ENCODE data around the gene LMX1B.

LMX1B gene

GRCh38 chr9:126643945-126644527 lies 30.3 kb downstream of the LMX1B start:
- no peaks in the 10 kb centered on the region for H3K27me3 ChIP-seq (ENCODE audit: low read length)
- H3K4me2 ChIP-seq (ENCODE audit: low read depth, low read length, poor library complexity, severe bottlenecking), result no peak overlapping the region
- H4K20me1 ChIP-seq (ENCODE audit: low read depth, low read length), result no peaks in the 10 kb centered on the region
- no peak overlapping the region for H3K4me3 ChIP-seq (ENCODE audit: insufficient read depth, low read length, poor library complexity, severe bottlenecking)
- no peaks in the 10 kb centered on the region for H3K9me2 ChIP-seq (replicated peaks; ENCODE audit: insufficient read depth, low read length)
- no peaks in the 10 kb centered on the region for H3K9me3 ChIP-seq (ENCODE audit: insufficient read depth, low read length)
- no peaks in the 10 kb centered on the region for H3K36me3 ChIP-seq (ENCODE audit: low read length)
- no peak overlapping the region for H2AFZ ChIP-seq (ENCODE audit: low read depth, low read length, severe bottlenecking)
- TF ChIP-seq, protein P1, sequence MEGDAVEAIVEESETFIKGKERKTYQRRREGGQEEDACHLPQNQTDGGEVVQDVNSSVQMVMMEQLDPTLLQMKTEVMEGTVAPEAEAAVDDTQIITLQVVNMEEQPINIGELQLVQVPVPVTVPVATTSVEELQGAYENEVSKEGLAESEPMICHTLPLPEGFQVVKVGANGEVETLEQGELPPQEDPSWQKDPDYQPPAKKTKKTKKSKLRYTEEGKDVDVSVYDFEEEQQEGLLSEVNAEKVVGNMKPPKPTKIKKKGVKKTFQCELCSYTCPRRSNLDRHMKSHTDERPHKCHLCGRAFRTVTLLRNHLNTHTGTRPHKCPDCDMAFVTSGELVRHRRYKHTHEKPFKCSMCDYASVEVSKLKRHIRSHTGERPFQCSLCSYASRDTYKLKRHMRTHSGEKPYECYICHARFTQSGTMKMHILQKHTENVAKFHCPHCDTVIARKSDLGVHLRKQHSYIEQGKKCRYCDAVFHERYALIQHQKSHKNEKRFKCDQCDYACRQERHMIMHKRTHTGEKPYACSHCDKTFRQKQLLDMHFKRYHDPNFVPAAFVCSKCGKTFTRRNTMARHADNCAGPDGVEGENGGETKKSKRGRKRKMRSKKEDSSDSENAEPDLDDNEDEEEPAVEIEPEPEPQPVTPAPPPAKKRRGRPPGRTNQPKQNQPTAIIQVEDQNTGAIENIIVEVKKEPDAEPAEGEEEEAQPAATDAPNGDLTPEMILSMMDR (IDR thresholded peaks at IDR 0.05; ENCODE audit: insufficient read depth, low read length, poor library complexity, severe bottlenecking), result no peak
- no peak for TF ChIP-seq EZH2phosphoT487 (conservative IDR thresholded peaks at IDR 0.05; ENCODE audit: low read length)
- no peaks in the 10 kb centered on the region for H3F3A ChIP-seq (ENCODE audit: insufficient read depth)
- no peaks in the 10 kb centered on the region for H3K79me2 ChIP-seq (ENCODE audit: insufficient read depth, low read length)
- no peak overlapping the region for H3K27ac ChIP-seq (ENCODE audit: low read depth, low read length)
- no peak overlapping the region for H3K9ac ChIP-seq (ENCODE audit: low read length)

GRCh38 chr9:126646162-126646561 lies 32.4 kb downstream of the LMX1B start:
- Histone ChIP-seq H3K4me2 (ENCODE audit: low read depth, low read length, poor library complexity, severe bottlenecking) (no peak overlapping the region), H3K79me2 (ENCODE audit: insufficient read depth, low read length) (no peaks in the 10 kb centered on the region), H3K9me2 (replicated peaks; ENCODE audit: insufficient read depth, low read length) (no peaks in the 10 kb centered on the region), H3F3A (ENCODE audit: insufficient read depth) (no peaks in the 10 kb centered on the region), H3K9me3 (ENCODE audit: insufficient read depth, low read length) (no peaks in the 10 kb centered on the region), H3K27ac (ENCODE audit: low read depth, low read length) (no peak overlapping the region), H3K36me3 (ENCODE audit: low read length) (no peaks in the 10 kb centered on the region), H4K20me1 (ENCODE audit: low read depth, low read length) (no peaks in the 10 kb centered on the region), H3K4me3 (ENCODE audit: insufficient read depth, low read length, poor library complexity, severe bottlenecking) (no peak overlapping the region), H2AFZ (ENCODE audit: low read depth, low read length, severe bottlenecking) (no peak overlapping the region), H3K27me3 (ENCODE audit: low read length) (no peaks in the 10 kb centered on the region), H3K9ac (ENCODE audit: low read length) (no peak overlapping the region)
- TF ChIP-seq, protein P1 (IDR thresholded peaks at IDR 0.05; ENCODE audit: insufficient read depth, low read length, poor library complexity, severe bottlenecking), result no peak
- TF ChIP-seq EZH2phosphoT487 (conservative IDR thresholded peaks at IDR 0.05; ENCODE audit: low read length), result no peak

- Histone ChIP-seq H3K4me2 (ENCODE audit: low read depth, low read length, poor library complexity, severe bottlenecking) (no peak overlapping the region), H3K79me2 (ENCODE audit: insufficient read depth, low read length) (no peaks in the 10 kb centered on the region), H3K27me3 (ENCODE audit: low read length) (no peaks in the 10 kb centered on the region), H3K9me2 (replicated peaks; ENCODE audit: insufficient read depth, low read length) (no peaks in the 10 kb centered on the region), H3K9ac (ENCODE audit: low read length) (no peak overlapping the region), H3F3A (ENCODE audit: insufficient read depth) (no peaks in the 10 kb centered on the region), H2AFZ (ENCODE audit: low read depth, low read length, severe bottlenecking) (no peak overlapping the region), H3K4me3 (ENCODE audit: insufficient read depth, low read length, poor library complexity, severe bottlenecking) (no peak overlapping the region), H4K20me1 (ENCODE audit: low read depth, low read length) (no peaks in the 10 kb centered on the region), H3K9me3 (ENCODE audit: insufficient read depth, low read length) (no peaks in the 10 kb centered on the region), H3K36me3 (ENCODE audit: low read length) (no peaks in the 10 kb centered on the region), H3K27ac (ENCODE audit: low read depth, low read length) (no peak overlapping the region)
- no peak for TF ChIP-seq EZH2phosphoT487 (conservative IDR thresholded peaks at IDR 0.05; ENCODE audit: low read length)
- TF ChIP-seq, protein P1 (IDR thresholded peaks at IDR 0.05; ENCODE audit: insufficient read depth, low read length, poor library complexity, severe bottlenecking), result no peak
Observed at GRCh38 chr9:126647585-126648411, 34.1 kb downstream of the LMX1B start.

Data from SU-DHL-6 (cell line).